Activated T-cell treated with anti-CD3 and anti-CD28 coated beads, Interleukin-2, amount 50 U/mL, for 1 hour (primary cell): ENCODE results near the gene LIPE.
A peak's percentile ranks its signal among the peaks of the same experiment; 100 is the strongest.

Source experiments
- DNase-seq: peaks from one replicate; pipeline ENCODE4 v3.0.0-alpha.2; 2020

LIPE gene

DNA sequence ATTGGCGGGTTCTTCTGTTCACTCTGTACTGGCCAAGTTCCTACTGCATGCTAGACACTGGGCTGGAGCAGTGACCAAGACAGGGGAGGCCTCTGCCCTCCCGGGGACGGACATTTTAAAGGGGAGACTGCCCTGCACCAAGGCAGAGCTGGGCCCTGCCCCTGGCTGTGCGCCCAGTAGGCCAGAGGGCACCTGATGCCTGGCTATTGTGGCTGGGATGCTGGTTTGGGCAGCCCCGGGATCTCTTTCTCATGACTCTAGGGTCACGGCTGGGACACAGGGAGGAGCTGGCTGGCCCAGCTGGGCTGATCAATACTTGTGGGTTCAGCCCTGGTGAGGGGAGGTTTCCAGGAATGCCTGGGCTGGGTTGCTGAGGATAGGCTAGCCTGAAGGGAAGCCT, 17.7 kb downstream of the LIPE start:
- DNase-seq, result no peak

DNA sequence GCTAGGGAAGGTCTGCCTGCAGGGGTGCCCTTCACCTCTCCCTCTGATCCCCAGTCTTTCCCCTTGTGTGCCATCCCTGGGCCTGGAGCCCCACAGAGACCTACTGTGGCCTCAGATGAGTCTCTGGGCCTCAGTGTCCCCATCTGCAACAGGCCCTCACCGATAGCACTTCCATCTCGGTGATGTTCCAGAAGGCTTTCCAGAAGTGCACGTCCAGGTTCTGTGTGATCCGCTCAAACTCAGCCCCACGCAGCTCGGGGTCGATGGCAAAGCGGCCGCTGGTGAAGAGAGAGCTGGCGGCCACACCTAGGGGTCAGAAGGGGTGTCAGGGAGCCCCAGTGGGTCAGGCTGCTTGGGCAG, 19.4 kb downstream of the LIPE start:
- DNase-seq, result no peak

DNA sequence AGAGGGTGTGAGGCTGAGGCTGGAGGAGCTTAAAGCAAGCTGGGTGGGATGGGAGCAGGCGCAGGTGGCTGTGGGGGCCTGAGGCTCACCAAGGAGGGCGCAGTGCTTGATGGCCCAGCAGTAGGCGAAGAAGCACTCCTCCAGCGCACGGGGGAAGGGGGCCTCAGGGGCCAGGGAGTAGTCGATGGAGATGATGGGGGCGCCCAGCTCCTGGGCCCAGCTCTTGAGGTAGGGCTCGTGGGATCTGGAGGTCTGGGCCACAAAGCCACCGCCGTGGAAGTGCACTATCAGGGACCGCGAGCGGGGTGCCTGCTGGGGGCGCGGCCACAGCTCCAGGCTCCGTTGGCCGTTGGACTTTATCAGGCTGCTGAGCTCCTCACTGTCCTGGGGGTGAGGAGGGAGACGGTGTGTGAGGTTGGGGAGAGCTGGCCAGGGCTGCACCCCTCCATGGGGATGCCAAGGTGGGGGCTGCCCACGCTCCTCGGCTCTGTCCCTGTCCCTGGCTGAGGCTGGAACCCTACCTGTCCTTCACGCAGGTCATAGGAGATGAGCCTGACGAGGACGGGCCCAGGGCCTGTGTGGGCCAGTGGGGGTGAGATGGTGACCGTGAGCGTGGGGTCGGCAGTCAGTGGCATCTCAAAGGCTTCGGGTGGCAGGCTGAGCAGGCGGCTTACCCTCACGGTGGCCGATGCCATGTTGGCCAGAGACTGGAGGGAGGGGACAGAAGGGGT, 19.9 kb downstream of the LIPE start:
- DNase-seq, result no peak

DNA sequence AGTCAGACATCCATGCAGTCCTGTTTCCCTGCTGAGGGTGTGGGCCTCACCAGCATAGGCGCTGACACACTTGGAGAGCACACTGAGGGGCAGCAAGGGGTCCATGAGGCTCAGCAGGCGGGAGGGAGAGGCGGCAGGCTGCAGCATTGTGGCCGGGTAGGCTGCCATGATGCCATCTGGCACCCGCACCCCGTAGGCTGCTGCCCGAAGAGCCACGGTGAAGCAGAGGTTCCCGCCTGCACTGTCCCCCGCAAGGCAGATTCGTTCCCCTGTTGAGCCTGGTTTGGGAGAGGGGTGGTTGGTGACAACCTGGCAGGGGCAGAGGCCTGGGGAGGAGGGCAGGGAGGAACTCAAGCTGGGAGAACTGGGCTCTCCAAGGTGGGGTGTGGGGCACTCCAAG, 21.1 kb downstream of the LIPE start:
- DNase-seq, result no peak

DNA sequence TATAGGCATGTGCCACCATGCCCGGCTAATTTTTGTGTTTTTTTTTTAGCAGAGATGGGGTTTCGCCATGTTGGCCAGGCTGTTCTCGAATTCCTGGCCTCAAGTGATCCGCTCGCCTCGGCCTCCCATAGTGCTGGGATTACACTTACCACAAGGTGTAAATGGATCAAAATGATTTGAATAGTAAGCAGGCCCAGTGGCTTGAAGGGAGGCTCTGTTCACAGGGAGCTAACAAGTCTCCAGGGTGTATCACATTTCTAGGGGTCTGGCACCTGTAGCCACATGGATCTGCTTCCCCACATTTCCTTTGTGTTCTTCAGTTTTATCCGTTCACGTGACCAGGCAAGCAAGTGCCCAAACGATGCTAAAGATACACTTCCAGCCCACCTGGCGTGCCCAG, 23.6 kb downstream of the LIPE start:
- DNase-seq, result no peak

DNA sequence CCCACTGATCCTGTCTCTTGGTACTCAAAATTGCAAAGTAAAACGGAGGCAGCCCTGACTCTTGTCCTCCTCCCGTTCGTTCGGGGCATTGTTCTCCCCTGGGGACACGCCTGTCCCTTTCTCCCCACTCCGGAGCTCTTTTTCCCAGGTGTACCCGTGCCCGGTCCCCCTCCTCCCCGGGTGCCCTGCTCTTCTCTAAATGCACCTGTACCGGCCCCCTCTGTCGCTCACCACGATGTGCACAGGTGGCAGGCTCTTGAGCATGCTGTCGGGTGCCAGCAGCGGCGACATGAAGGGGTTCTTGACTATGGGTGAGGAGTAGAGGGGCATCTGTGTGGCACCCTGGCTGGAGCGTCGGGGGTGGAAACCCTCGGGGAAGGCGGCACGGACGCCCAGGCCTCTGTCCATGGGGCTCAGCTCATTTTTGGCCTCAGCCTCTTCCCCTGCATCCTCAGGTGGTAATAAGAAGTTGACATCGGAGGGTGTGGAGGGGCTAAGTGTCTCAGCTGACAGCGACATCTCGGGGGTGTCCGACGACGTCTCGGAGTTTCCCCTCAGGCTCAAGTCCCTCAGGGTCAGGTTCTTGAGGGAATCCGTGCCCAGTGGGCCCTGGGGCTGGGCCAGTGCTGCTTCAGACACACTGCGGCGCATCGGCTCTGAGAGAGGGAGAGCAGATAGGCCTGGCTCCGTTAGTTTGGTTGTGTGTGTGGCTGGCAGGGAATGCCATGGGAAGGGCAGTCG, 24.6 kb downstream of the LIPE start:
- no peak for DNase-seq

DNA sequence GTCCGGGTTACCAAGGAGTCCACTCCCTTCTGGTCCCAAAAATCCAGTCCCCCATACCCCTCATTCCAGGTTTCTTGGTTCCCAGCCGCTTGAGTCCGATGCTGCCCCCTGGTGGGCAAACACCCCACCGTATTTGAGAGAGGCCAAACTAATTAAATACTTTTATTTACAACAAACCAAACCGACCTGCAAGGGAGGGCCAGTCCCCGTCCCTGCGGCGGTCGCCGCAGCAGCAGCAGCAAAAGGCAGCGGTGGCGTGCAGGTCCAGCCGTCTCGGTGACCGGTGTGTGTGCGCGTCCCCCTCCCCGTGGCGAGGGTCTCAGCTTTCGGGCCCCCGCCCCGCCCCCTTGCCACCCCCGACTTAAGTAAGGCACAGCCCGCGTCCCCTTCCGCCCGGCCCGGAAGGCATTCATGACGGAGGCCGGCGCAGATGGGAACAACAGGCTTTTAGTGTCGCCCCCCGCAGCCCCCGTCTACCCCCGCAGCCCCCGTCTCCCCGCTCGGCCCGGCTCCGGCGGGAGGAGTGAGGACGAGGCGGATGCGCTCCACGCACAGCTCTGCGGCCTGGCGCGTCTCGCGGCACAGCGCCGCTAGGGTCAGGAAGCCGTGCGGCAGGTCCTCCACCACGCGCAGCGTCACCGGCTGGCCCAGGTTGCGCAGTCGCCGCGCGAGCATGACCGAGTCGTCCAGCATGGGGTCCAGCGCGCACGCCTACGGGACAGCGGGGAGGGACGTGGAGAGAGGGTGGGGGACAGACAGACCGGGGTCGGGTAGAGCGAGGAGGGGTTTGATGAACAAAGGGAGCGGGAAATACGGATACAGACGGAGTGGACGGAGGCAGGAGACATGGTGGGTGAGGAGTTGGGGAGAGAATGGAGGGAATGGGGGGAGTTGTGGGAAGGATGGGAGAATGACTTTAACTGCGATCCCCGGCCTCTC, 25.6 kb downstream of the LIPE start:
- DNase-seq, result peak; percentile 82

DNA sequence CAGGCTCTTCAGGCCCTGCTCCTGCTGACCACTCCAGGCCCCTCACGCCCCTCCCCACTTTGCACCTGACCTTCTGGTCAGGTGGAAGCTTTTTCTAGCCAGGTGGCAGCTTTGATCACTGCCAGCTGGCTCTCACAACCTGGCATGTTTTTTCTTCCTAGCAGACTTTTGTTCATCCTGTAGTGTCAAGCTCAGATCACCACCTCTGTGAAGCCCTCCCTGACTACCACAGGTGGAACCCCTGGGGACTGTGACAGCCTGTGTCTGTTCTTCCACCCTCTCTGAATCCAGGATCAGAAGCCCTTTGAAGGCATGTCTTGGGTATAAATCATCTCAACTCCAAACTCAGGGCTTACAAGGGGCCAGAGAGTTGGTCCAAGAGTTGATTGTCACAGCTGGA, 26.8 kb downstream of the LIPE start:
- no peak for DNase-seq

DNA sequence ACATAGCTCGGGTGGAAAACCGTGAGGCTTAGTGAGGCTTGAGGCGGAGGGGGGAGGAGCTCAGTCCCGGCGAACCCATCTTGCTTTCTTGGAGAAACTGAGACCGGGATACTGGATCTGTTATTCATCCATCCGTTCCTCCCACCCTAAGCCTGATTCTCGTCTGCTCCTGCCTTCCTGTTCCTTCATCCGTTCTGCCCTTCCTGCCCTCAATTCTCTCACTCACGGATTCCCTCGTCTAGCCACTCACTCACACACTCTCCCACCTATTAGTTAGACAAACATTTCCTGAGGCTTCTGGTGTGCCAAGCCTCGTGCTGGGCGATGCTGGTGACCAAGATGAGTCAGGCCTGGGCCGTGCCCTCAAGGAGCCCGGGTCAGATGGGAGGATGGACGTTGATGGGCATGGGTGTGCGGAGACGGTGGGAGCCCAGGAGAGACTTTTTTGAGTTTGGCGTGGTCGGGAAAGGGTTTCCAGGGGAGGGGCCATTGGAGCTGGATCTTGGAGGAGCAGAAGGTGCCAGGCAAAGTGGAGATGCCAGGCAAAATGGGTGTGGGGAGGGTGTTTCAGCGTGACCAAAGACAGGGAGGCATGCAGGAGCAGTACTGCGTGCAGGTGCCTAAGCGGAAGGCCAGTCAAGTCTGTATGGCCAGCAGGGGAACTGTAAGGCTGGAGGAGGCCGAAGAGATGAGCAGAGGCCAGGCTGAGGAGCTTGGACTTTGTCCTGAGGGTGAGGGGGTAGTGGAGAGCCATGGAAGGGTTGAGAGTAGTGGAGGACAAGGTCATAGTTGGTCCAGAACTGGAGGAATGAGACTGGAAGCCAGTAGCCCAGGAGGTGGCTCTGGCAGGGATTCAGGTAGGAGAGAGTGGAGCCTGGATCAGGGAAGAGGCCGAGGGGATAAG, 29.7 kb downstream of the LIPE start:
- DNase-seq, result no peak

DNA sequence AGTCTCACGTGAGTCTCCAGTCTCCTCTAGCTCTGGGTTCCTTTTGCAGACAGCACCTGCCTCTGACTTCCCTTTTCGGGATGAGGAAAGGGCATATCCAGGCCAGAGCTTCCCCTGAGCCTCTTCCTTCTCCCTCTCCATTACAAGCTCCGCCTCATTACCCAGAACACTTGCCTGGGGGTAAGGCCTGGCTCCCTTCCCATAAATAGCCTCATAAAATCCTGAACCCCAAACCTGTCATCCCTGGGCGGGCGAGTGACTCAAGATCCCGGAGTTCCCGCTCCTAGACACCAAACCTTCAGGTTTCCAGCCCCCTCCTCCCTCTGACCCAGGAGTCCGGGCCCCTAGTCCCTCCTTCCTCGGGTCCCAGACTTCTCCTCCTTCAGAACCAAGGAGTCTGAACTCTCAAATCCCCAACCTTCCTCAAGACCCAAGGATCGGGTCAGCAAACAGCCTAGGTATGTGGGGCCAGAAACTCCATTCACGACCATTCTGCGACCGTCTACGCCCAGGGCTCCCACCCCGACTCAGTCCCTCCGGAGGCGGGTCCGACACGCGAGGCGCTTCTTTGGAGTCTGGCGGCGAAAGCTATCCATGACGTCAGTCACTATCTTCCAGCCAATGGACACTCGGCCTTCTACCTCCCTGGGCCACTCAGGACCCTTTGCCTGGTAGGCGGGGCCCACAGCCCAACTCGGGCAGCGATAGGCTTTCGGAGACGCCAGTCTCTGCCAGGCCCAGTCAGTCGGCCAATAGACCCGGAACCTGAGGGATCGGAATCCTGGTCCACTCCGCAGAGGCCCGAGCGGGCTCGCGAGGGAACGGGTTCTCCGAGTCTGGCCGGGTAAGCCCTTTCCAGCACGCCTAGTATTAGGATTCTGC, 30.6 kb downstream of the LIPE start:
- peak; percentile 94 for DNase-seq

DNA sequence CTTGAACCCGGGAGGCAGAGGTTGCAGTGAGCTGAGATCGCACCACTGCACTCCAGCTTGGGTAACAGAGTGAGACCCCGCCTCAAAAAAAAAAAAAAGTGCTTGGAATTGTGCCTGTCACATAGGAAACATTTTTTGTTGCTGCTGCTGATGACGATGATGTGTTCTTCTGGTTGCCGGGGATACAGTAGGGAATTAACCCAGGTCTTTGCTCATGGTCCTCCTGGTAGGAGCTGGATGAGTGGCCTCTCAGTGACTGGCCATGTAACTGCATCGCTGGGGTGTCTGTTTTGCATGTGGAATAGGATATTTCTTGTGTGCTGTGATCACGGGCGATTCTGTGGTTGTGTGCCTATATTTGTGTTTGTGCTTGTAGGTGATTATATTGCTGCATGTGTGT, 32.4 kb downstream of the LIPE start:
- no peak for DNase-seq

DNA sequence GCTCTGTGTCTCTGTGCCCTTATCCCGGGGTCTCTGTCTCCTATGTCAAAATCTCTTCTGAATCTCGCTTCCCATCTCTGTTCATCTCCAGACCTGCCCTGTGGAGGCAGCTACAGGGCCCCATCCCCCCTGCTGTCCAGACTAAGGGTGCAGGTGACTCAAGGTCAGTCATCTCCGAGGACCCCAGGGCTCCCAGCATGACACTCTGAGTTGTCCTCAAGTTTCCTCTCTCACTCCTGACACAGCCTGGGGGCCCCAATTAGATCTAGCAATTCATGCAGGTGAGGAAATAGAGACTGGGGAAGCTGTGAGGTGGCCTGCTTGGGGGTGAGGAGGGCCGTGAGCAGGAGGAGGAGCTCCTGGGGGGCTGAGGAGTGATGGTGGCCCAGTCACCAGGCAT, 35.0 kb downstream of the LIPE start:
- DNase-seq, result no peak

DNA sequence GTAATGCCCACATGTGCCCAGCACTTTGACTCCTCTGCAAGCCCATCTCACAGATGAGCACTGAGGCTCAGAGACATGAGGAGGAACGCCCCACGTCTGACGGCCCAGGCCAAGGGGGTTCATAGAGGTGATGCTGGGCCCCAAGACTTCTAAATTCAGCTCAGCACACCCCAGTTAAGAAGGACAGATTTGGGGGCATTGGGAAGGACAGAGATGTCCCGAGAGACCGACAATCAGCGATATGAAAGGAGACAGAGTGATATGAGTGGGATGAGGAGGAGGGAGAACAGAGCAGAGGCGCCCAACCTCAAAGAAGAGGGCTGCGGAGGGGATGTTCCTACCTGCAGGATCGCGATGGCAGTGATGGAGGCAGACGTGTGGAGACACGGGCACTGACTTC, 37.3 kb downstream of the LIPE start, which contains the start of gene CNFN:
TSS of gene CNFN (minus strand) at position 399 of the 400 bp plus-strand sequence. CDS start 1,260 bp downstream, outside the sequence.
- no peak for DNase-seq

DNA sequence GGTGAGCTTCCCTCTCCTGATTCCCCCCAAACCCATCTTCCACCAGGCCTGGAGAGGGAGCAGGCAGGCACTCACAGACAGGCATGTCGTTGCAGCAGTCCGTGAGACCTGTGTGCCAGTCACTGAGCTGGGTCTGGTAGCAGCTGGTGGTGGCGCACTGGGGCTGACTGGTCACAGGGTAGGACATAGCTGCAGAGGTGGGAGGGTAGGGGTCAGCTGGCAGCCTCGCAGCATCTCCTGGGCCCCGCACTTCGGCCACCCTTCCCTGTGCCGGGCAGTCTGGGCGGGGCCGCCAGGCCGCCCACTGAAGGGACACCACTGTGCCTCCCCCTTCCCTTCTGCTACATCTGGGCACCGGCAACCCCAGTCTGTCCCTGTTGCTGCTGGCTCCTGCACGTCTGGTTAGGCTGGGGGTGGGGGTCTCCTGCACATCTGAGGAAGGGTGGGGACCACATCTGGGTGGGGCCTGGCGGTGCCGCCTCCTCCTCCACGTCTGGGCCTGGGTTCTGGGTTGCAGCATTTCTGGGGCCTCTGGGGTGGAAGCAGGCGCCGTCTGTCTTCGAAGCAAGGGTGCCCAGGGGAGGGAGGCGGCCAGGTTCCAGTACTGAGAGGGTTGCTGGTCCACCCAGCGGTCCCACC, 38.2 kb downstream of the LIPE start:
- DNase-seq, result no peak

DNA sequence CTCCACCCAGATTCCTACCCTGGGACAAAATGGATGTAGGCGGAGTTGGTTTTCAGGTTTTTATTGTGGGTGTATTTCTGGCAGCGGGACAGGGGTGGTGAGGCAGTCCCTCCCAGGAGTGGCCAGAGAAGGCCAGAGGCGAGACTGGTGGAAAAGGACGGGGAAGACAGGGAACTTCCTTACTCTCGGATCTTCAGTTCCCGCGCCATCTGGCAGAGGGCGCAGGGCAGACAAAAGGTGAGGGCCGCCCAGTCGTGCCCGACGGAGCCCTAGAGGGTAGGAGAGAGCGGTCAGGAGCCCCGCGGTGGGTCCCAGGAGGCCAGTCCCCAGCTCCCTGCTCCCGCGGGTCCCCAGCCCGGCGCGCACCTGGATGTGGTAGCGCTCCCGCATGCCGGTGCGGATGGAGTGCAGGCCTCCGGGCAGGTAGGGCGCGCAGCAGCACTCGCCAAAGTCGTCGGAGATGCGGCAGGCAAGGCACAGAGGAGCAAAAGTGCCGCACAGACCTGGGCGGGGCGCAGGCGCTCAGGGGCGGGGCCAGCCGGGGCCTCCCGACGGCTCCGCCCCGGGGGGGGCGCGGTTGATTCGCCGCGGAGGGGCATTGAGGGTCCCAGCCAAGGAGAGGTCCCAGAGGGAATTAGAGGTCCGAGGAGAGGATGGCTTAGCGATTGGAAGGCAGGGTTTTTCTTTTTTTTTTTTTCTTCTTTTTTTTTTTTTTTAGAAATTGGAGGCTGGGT, 40.0 kb downstream of the LIPE start:
- peak; percentile 78 for DNase-seq

DNA sequence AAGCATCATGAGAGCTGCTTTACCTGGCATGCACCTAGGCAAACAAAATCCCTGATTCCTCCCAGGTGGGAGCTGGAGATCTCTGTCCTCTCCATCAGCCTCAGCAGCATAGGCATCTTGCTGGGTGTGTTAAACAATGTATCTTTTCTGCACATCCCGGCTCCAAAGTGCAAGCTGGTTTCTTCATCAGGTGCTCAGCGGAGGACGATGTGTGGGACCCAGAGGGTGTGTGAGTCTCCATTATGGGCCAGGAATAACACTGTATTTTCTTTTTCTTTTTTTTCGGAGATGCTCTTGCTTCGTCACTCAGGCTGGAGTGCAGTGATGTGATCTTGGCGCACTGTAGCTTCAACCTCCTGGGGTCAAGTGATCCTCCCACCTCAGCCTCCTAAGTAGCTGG, 47.0 kb downstream of the LIPE start:
- DNase-seq, result no peak

DNA sequence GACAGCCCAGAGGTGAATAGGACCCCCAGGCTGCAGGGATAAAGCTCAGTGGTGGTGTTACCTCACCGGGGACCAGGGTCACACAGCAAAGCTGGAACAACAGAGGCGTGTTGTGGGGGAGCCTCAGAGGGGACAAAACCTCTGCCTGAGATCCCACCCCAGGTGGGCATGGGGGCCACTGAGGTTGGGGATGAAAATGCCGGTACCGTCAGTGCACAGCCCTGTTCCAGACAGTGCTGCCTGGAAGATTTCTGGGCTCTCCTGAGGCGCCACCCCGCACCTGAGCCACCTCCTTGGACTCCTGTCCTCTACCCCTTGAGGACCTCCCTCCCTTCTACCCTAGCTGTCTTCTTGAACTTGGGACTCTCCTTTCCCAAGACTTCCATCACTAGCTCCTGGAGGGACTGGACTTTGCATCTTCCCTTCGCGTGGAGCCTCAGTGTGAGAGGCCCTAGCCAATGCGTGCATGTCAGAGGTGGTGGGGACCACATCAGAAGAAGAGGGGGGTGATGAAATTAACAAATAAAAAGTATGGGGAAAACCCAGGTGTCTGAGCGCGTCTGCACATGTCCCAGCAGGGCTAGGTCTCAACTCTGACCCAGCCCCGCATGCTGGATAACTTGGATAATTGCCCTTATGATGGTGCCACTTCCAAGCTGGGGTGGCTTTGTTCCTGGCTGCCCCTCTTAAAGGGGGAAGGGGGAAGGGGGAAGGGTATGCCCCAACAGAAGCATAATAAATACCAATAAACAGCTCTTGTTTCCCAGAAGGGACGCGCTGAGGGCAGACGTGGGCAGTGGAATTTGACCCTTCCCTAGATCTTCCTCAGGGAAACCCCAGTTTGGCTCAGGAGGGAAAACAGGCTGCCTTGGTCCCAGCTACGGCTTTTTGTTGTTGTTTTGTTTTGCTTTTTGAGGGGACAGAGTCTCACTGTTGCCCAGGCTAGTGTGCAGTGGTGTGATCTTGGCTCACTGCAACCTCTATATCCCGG, 48.7 kb downstream of the LIPE start:
- no peak for DNase-seq

DNA sequence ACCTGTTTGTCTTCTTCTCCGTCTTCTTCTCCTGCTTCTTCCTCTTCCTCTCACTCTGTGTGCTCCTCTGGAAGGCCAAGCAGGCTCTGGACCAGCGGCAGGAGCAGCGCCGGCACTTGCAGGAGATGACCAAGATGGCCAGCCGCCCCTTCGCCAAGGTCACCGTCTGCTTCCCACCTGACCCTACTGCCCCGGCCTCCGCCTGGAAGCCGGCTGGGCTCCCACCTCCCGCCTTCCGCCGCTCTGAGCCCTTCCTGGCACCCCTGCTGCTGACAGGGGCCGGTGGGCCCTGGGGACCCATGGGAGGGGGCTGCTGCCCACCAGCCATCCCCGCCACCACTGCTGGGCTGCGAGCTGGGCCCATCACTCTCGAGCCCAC, 51.0 kb downstream of the LIPE start:
- DNase-seq, result no peak
